Activated CD4-positive, alpha-beta T cell treated with anti-CD3 and anti-CD28 coated beads, Interleukin-2, amount 10 ng/mL, durations not matched to agents 7 days and 5 days (primary cell): ENCODE results near the gene FRRS1. TPM values are rescaled to one million over a fixed set of nuclear protein-coding genes. Genes with fewer than 3 reads are reported as not detected.

Source experiments
- CTCF ChIA-PET: fragments of 350-600 bp; sonication (Branson Sonifier 250); formaldehyde crosslinking; loops from one replicate; lab custom pipeline; 2021; ENCODE audit warnings: antibody characterized with exemption; lab: Charles Lee
- POLR2A ChIA-PET: fragments of 350-600 bp; sonication (Branson Sonifier 250); formaldehyde crosslinking; loops from one replicate; lab custom pipeline; 2021; ENCODE audit warnings: antibody characterized with exemption; lab: Charles Lee
- DNase-seq: peaks from one replicate; pipeline ENCODE4 v3.0.0-alpha.2; 2020
- H3K27ac Mint-ChIP-seq: one replicate; pipeline ENCODE4 v1.8.0; 2021; ENCODE audit warnings: mild to moderate bottlenecking, moderate library complexity, mixed read lengths
- H3K27me3 Mint-ChIP-seq: one replicate; pipeline ENCODE4 v1.8.0; 2021; ENCODE audit warnings: mixed read lengths
- H3K36me3 Mint-ChIP-seq: one replicate; pipeline ENCODE4 v1.8.0; 2021; ENCODE audit warnings: low read depth, mixed read lengths
- H3K4me1 Mint-ChIP-seq: one replicate; pipeline ENCODE4 v1.8.0; 2021; ENCODE audit warnings: mixed read lengths
- H3K4me3 Mint-ChIP-seq: one replicate; pipeline ENCODE4 v1.8.0; 2021; ENCODE audit warnings: mild to moderate bottlenecking, moderate library complexity, mixed read lengths
- H3K9me3 Mint-ChIP-seq: one replicate; pipeline ENCODE4 v1.8.0; 2021; ENCODE audit warnings: mixed read lengths
- total RNA-seq, 2 experiments: library from RNA; stranded (reverse); gene quantifications; one replicate each; pipeline ENCODE4 v1.2.3, GENCODE V29; 2021

Gene FRRS1
- total RNA-seq, 2 experiments from 2014 or later = 1.7 to 2.1 TPM

GRCh38 chr1:99784143-99784542, 17.7 kb upstream of the FRRS1 start:
- Mint-ChIP-seq H3K36me3 (no peaks in the 10 kb centered on the region), H3K9me3 (no peaks in the 10 kb centered on the region), H3K27me3 (peaks cover 66% of the 10 kb centered on the region), H3K27ac (no peak overlapping the region), H3K4me1 (peaks cover 28% of the 10 kb centered on the region), H3K4me3 (peak overlapping the region; percentile 21)
- CTCF ChIA-PET = no interaction called here
- POLR2A ChIA-PET = no interaction called here
- DNase-seq = no peak

GRCh38 chr1:99782920-99783319, 16.5 kb upstream of the FRRS1 start:
- Mint-ChIP-seq H3K9me3 (no peaks in the 10 kb centered on the region), H3K27me3 (peaks cover 60% of the 10 kb centered on the region), H3K4me1 (peaks cover 28% of the 10 kb centered on the region), H3K4me3 (no peak overlapping the region), H3K36me3 (no peaks in the 10 kb centered on the region), H3K27ac (no peak overlapping the region)
- ChIA-PET POLR2A (interaction anchor here (0.6 kb wide), 1 partner anchor 187 kb away, joined by 3 read pairs; the partner anchor contains the start of gene SLC35A3), CTCF (no interaction called here)
- no peak for DNase-seq

GRCh38 chr1:99782397-99782796, 16.0 kb upstream of the FRRS1 start:
- H3K27me3 Mint-ChIP-seq = peaks cover 61% of the 10 kb centered on the region
- H3K4me3 Mint-ChIP-seq = no peak overlapping the region
- no peak overlapping the region for H3K27ac Mint-ChIP-seq
- no peaks in the 10 kb centered on the region for H3K36me3 Mint-ChIP-seq
- peaks cover 25% of the 10 kb centered on the region for H3K4me1 Mint-ChIP-seq
- POLR2A ChIA-PET = no interaction called here
- H3K9me3 Mint-ChIP-seq = no peaks in the 10 kb centered on the region
- DNase-seq = no peak
- CTCF ChIA-PET = no interaction called here

GRCh38 chr1:99781798-99782197, 15.4 kb upstream of the FRRS1 start:
- POLR2A ChIA-PET = no interaction called here
- Mint-ChIP-seq H3K4me1 (peaks cover 21% of the 10 kb centered on the region), H3K4me3 (no peak overlapping the region), H3K27ac (no peak overlapping the region), H3K36me3 (no peaks in the 10 kb centered on the region), H3K27me3 (peaks cover 60% of the 10 kb centered on the region), H3K9me3 (no peaks in the 10 kb centered on the region)
- CTCF ChIA-PET = no interaction called here
- no peak for DNase-seq

- no peak for DNase-seq
- Mint-ChIP-seq H3K27ac (no peak overlapping the region), H3K4me3 (no peak overlapping the region), H3K4me1 (no peaks in the 10 kb centered on the region), H3K9me3 (no peaks in the 10 kb centered on the region), H3K36me3 (no peaks in the 10 kb centered on the region), H3K27me3 (peaks cover 52% of the 10 kb centered on the region)
- CTCF ChIA-PET = interaction anchor here (0.5 to 1.1 kb wide), 2 partner anchors 681 to 1368 kb away, joined by 3 read pairs; no protein-coding TSS in a partner anchor
- POLR2A ChIA-PET = no interaction called here
Observed at GRCh38 chr1:99777752-99778151, 11.3 kb upstream of the FRRS1 start.

- no peak for DNase-seq
Observed at GRCh38 chr1:99776120-99776519, 9.7 kb upstream of the FRRS1 start.

GRCh38 chr1:99772809-99773208, 6.4 kb upstream of the FRRS1 start:
- Mint-ChIP-seq H3K36me3 (no peaks in the 10 kb centered on the region), H3K27me3 (peaks cover 39% of the 10 kb centered on the region), H3K9me3 (no peaks in the 10 kb centered on the region), H3K4me3 (no peak overlapping the region), H3K4me1 (no peaks in the 10 kb centered on the region), H3K27ac (no peak overlapping the region)
- POLR2A ChIA-PET = no interaction called here
- CTCF ChIA-PET = interaction anchor here (0.6 kb wide), 1 partner anchor 482 kb away, joined by 3 read pairs; no protein-coding TSS in a partner anchor
- DNase-seq = no peak

More at GRCh38 chr1:99776120-99776519, 9.7 kb upstream of the FRRS1 start:
- no peaks in the 10 kb centered on the region for H3K4me1 Mint-ChIP-seq
- peaks cover 38% of the 10 kb centered on the region for H3K27me3 Mint-ChIP-seq
- no peaks in the 10 kb centered on the region for H3K36me3 Mint-ChIP-seq
- ChIA-PET POLR2A (no interaction called here), CTCF (no interaction called here)
- no peak overlapping the region for H3K4me3 Mint-ChIP-seq
- no peaks in the 10 kb centered on the region for H3K9me3 Mint-ChIP-seq
- no peak overlapping the region for H3K27ac Mint-ChIP-seq

GRCh38 chr1:99771513-99771918, 5.1 kb upstream of the FRRS1 start:
- POLR2A ChIA-PET = no interaction called here
- H3K4me3 Mint-ChIP-seq = no peak overlapping the region
- no peaks in the 10 kb centered on the region for H3K9me3 Mint-ChIP-seq
- H3K27ac Mint-ChIP-seq = no peak overlapping the region
- H3K4me1 Mint-ChIP-seq = peaks cover 5% of the 10 kb centered on the region
- CTCF ChIA-PET = interaction anchor here (0.9 kb wide), 1 partner anchor 56 kb away, joined by 6 read pairs; no protein-coding TSS in a partner anchor
- H3K27me3 Mint-ChIP-seq = peaks cover 39% of the 10 kb centered on the region
- no peak for DNase-seq
- H3K36me3 Mint-ChIP-seq = no peaks in the 10 kb centered on the region

GRCh38 chr1:99768524-99769245, 2.2 kb upstream of the FRRS1 start:
- no peak for DNase-seq
- Mint-ChIP-seq H3K4me1 (peaks cover 17% of the 10 kb centered on the region), H3K9me3 (no peaks in the 10 kb centered on the region), H3K27me3 (peaks cover 28% of the 10 kb centered on the region), H3K27ac (no peak overlapping the region), H3K36me3 (no peaks in the 10 kb centered on the region), H3K4me3 (no peak overlapping the region)
- POLR2A ChIA-PET = no interaction called here
- CTCF ChIA-PET = interaction anchor here (0.9 kb wide), 1 partner anchor 14 kb away, joined by 3 read pairs; no protein-coding TSS in a partner anchor

- Mint-ChIP-seq H3K9me3 (no peaks in the 10 kb centered on the region), H3K4me3 (no peak overlapping the region), H3K27me3 (peaks cover 28% of the 10 kb centered on the region), H3K27ac (no peak overlapping the region), H3K4me1 (peaks cover 17% of the 10 kb centered on the region), H3K36me3 (no peaks in the 10 kb centered on the region)
- no peak for DNase-seq
- CTCF ChIA-PET = interaction anchor here (0.9 kb wide), 1 partner anchor 13 kb away, joined by 3 read pairs; no protein-coding TSS in a partner anchor
- POLR2A ChIA-PET = no interaction called here
Observed at GRCh38 chr1:99768104-99768503, 1.7 kb upstream of the FRRS1 start.

GRCh38 chr1:99764909-99765308, 1.5 kb downstream of the FRRS1 start:
- peak overlapping the region; percentile 48 for H3K4me3 Mint-ChIP-seq
- no peak for DNase-seq
- H3K9me3 Mint-ChIP-seq = no peaks in the 10 kb centered on the region
- no peak overlapping the region for H3K27ac Mint-ChIP-seq
- peaks cover 17% of the 10 kb centered on the region for H3K4me1 Mint-ChIP-seq
- peaks cover 21% of the 10 kb centered on the region for H3K27me3 Mint-ChIP-seq
- no peaks in the 10 kb centered on the region for H3K36me3 Mint-ChIP-seq
- CTCF ChIA-PET = interaction anchor here (0.6 kb wide), 1 partner anchor 205 kb away, joined by 3 read pairs; the partner anchor contains the start of gene SLC35A3
- POLR2A ChIA-PET = no interaction called here

GRCh38 chr1:99764439-99764838, 2.0 kb downstream of the FRRS1 start:
- ChIA-PET CTCF (interaction anchor here (0.6 kb wide), 1 partner anchor 205 kb away, joined by 3 read pairs; the partner anchor contains the start of gene SLC35A3), POLR2A (no interaction called here)
- Mint-ChIP-seq H3K27me3 (peaks cover 17% of the 10 kb centered on the region), H3K4me1 (peaks cover 17% of the 10 kb centered on the region), H3K36me3 (peaks cover under 1% of the 10 kb centered on the region), H3K27ac (no peak overlapping the region), H3K4me3 (no peak overlapping the region), H3K9me3 (no peaks in the 10 kb centered on the region)
- DNase-seq = no peak

GRCh38 chr1:99763956-99764355, 2.5 kb downstream of the FRRS1 start:
- ChIA-PET POLR2A (no interaction called here), CTCF (no interaction called here)
- no peak overlapping the region for H3K27ac Mint-ChIP-seq
- H3K4me1 Mint-ChIP-seq = peaks cover 21% of the 10 kb centered on the region
- peaks cover 6% of the 10 kb centered on the region for H3K36me3 Mint-ChIP-seq
- peaks cover 15% of the 10 kb centered on the region for H3K27me3 Mint-ChIP-seq
- no peak overlapping the region for H3K4me3 Mint-ChIP-seq
- H3K9me3 Mint-ChIP-seq = peaks cover 2% of the 10 kb centered on the region
- DNase-seq = no peak
